ENCODE results near the gene DIRAS2. TPM values are rescaled to one million over a fixed set of nuclear protein-coding genes. Genes with fewer than 3 reads are reported as not detected.
"Not testable (repeated sequence)": the region's sequence is repeated elsewhere in the genome, so short reads cannot be mapped to it uniquely, and the experiment has no call there.

DIRAS2 gene
- total and polyA plus RNA-seq, 2 experiments from 2014 or later, result 0.41 to 1.6 TPM

- no peak for TF ChIP-seq CTCF (IDR thresholded peaks at IDR 0.05; ENCODE audit: poor library complexity)
- TF ChIP-seq EZH2 (IDR thresholded peaks at IDR 0.05; ENCODE audit: borderline replicate concordance), result no peak
- no peaks in the 10 kb centered on the region for H3K9me3 ChIP-seq (ENCODE audit: low read depth)
- H2AFZ ChIP-seq, result no peak overlapping the region
- WGBS (ENCODE audit: low lambda C conversion rate, missing lambda C conversion rate), result 95% methylated on average over 4 of the region's 4 CpGs
- no peak for DNase-seq (ENCODE audit: low spot score)
- no peak overlapping the region for H3K4me3 ChIP-seq
- H3K79me2 ChIP-seq, result no peaks in the 10 kb centered on the region
- H3K4me1 ChIP-seq (ENCODE audit: insufficient read depth), result no peaks in the 10 kb centered on the region
- no peaks in the 10 kb centered on the region for H4K20me1 ChIP-seq (ENCODE audit: insufficient read depth, poor library complexity, severe bottlenecking)
- no peak overlapping the region for H3K4me2 ChIP-seq
- H3K9me2 ChIP-seq (replicated peaks; ENCODE audit: insufficient read depth), result no peaks in the 10 kb centered on the region
- no peak overlapping the region for H3K27ac ChIP-seq
- H3K27me3 ChIP-seq, result no peaks in the 10 kb centered on the region
- H3K36me3 ChIP-seq (replicated peaks; ENCODE audit: insufficient read depth, low read depth), result no peaks in the 10 kb centered on the region
Measured at GRCh38 chr9:90658783-90659182, 16.2 kb upstream of the DIRAS2 start.

GRCh38 chr9:90658181-90658580 lies 15.6 kb upstream of the DIRAS2 start:
- Histone ChIP-seq H3K4me2 (no peak overlapping the region), H3K9me2 (replicated peaks; ENCODE audit: insufficient read depth) (no peaks in the 10 kb centered on the region), H3K79me2 (no peaks in the 10 kb centered on the region), H3K9me3 (ENCODE audit: low read depth) (no peaks in the 10 kb centered on the region), H3K4me3 (no peak overlapping the region), H3K4me1 (ENCODE audit: insufficient read depth) (no peaks in the 10 kb centered on the region), H3K36me3 (replicated peaks; ENCODE audit: insufficient read depth, low read depth) (no peaks in the 10 kb centered on the region), H3K27me3 (no peaks in the 10 kb centered on the region), H4K20me1 (ENCODE audit: insufficient read depth, poor library complexity, severe bottlenecking) (no peaks in the 10 kb centered on the region), H3K27ac (no peak overlapping the region), H2AFZ (no peak overlapping the region)
- DNase-seq (ENCODE audit: low spot score), result no peak
- TF ChIP-seq EZH2 (IDR thresholded peaks at IDR 0.05; ENCODE audit: borderline replicate concordance) (no peak), CTCF (IDR thresholded peaks at IDR 0.05; ENCODE audit: poor library complexity) (no peak), EZH2phosphoT487 (IDR thresholded peaks at IDR 0.05; ENCODE audit: low read depth, severe bottlenecking, unreplicated experiment) (no peak)
- 78% methylated on average over 3 of the region's 3 CpGs for WGBS (ENCODE audit: low lambda C conversion rate, missing lambda C conversion rate)

- H4K20me1 ChIP-seq (ENCODE audit: insufficient read depth, poor library complexity, severe bottlenecking); H3K36me3 ChIP-seq (replicated peaks; ENCODE audit: insufficient read depth, low read depth); H3K4me1 ChIP-seq (ENCODE audit: insufficient read depth); H3K9me2 ChIP-seq (replicated peaks; ENCODE audit: insufficient read depth); H3K27me3 ChIP-seq; DNase-seq (ENCODE audit: low spot score); H3K4me3 ChIP-seq; H3K27ac ChIP-seq; H2AFZ ChIP-seq; H3K4me2 ChIP-seq; H3K79me2 ChIP-seq; H3K9me3 ChIP-seq (ENCODE audit: low read depth): not testable (repeated sequence)
- 87% methylated on average over 6 of the region's 6 CpGs for WGBS (ENCODE audit: low lambda C conversion rate, missing lambda C conversion rate)
Measured at GRCh38 chr9:90656876-90657275, 14.3 kb upstream of the DIRAS2 start.

GRCh38 chr9:90651246-90651645 lies 8.6 kb upstream of the DIRAS2 start:
- H3K4me1 ChIP-seq (ENCODE audit: insufficient read depth), result no peaks in the 10 kb centered on the region
- WGBS (ENCODE audit: low lambda C conversion rate, missing lambda C conversion rate), result 84% methylated on average over 1 of the region's 1 CpG
- H3K27me3 ChIP-seq, result no peaks in the 10 kb centered on the region
- H3K4me2 ChIP-seq, result no peak overlapping the region
- H3K79me2 ChIP-seq, result no peaks in the 10 kb centered on the region
- no peaks in the 10 kb centered on the region for H4K20me1 ChIP-seq (ENCODE audit: insufficient read depth, poor library complexity, severe bottlenecking)
- peaks cover 5% of the 10 kb centered on the region for H3K9me3 ChIP-seq (ENCODE audit: low read depth)
- no peak for TF ChIP-seq CTCF (IDR thresholded peaks at IDR 0.05; ENCODE audit: poor library complexity)
- no peak for TF ChIP-seq EZH2phosphoT487 (IDR thresholded peaks at IDR 0.05; ENCODE audit: low read depth, severe bottlenecking, unreplicated experiment)
- no peak for TF ChIP-seq EZH2 (IDR thresholded peaks at IDR 0.05; ENCODE audit: borderline replicate concordance)
- no peak for DNase-seq (ENCODE audit: low spot score)
- H3K27ac ChIP-seq, result no peak overlapping the region
- H3K9me2 ChIP-seq (replicated peaks; ENCODE audit: insufficient read depth), result no peaks in the 10 kb centered on the region
- no peak overlapping the region for H2AFZ ChIP-seq
- H3K36me3 ChIP-seq (replicated peaks; ENCODE audit: insufficient read depth, low read depth), result no peaks in the 10 kb centered on the region
- H3K4me3 ChIP-seq, result no peak overlapping the region
